Stimulated activated CD4-positive, alpha-beta T cell treated with anti-CD3 and anti-CD28 coated beads, Interleukin-1b, Interleukin-23, amount 100 ng/mL, for 48 hours (primary cell): ENCODE data around the gene SMAD9.

Experiments
- DNase-seq: peaks from one replicate; pipeline ENCODE4 v3.0.0-alpha.2; 2020

Gene SMAD9

GRCh38 chr13:36862002-36862685, 57.9 kb downstream of the SMAD9 start:
- no peak for DNase-seq

GRCh38 chr13:36859259-36859658, 60.8 kb downstream of the SMAD9 start:
- no peak for DNase-seq

GRCh38 chr13:36858290-36858689, 61.7 kb downstream of the SMAD9 start:
- DNase-seq: no peak

GRCh38 chr13:36857253-36857652, 62.8 kb downstream of the SMAD9 start:
- DNase-seq: no peak

GRCh38 chr13:36850790-36851438, 69.1 kb downstream of the SMAD9 start:
- no peak for DNase-seq

GRCh38 chr13:36848199-36848982, 71.6 kb downstream of the SMAD9 start:
- DNase-seq: peak; percentile 8

GRCh38 chr13:36847606-36848005, 72.4 kb downstream of the SMAD9 start:
- no peak for DNase-seq

- no peak for DNase-seq
Measured at GRCh38 chr13:36841391-36841790, 78.6 kb downstream of the SMAD9 start.

- no peak for DNase-seq
Measured at GRCh38 chr13:36840718-36841250, 79.3 kb downstream of the SMAD9 start.

- no peak for DNase-seq
Measured at GRCh38 chr13:36839981-36840380, 80.1 kb downstream of the SMAD9 start.

- no peak for DNase-seq
Measured at GRCh38 chr13:36839281-36839680, 80.8 kb downstream of the SMAD9 start.

GRCh38 chr13:36837354-36838092, 82.5 kb downstream of the SMAD9 start:
- DNase-seq: no peak

- DNase-seq: no peak
Measured at GRCh38 chr13:36834299-36834698, 85.7 kb downstream of the SMAD9 start.

GRCh38 chr13:36831291-36831690, 88.7 kb downstream of the SMAD9 start:
- no peak for DNase-seq

- DNase-seq: no peak
Measured at GRCh38 chr13:36829753-36830152, 90.3 kb downstream of the SMAD9 start.

GRCh38 chr13:36822785-36823184, 97.3 kb downstream of the SMAD9 start:
- DNase-seq: no peak

GRCh38 chr13:36820222-36820621, 99.8 kb downstream of the SMAD9 start:
- DNase-seq: no peak

- DNase-seq: peak; percentile 36
Measured at GRCh38 chr13:36819739-36820090, 100.3 kb downstream of the SMAD9 start.

GRCh38 chr13:36818804-36819738, 101.0 kb downstream of the SMAD9 start, which contains the start of gene RFXAP:
Gene RFXAP, plus strand, starts transcription at chr13:36819222. Its CDS starts 136 bp downstream, at chr13:36819358.
- peak; percentile 89 for DNase-seq

GRCh38 chr13:36817996-36818803, 101.8 kb downstream of the SMAD9 start:
- DNase-seq: no peak

- DNase-seq: no peak
Measured at GRCh38 chr13:36815062-36815461, 105.0 kb downstream of the SMAD9 start.
